Kidney epithelial cell (primary cell): ENCODE data around the gene EML4. TPM values are rescaled to one million over a fixed set of nuclear protein-coding genes. Genes with fewer than 3 reads are reported as not detected.

Source experiments
- DNase-seq: peaks from one replicate; pipeline ENCODE4 v3.0.0-alpha.2; 2010; ENCODE audit warnings: low read depth
- H3K27me3 ChIP-seq: 2 replicates; pipeline ENCODE4 v1.6.0; 2011; ENCODE audit warnings: low read length; ENCODE audit not compliant: control insufficient read depth, insufficient read depth
- H3K36me3 ChIP-seq: 2 replicates; pipeline ENCODE4 v1.5.1; 2011; ENCODE audit warnings: low read length; ENCODE audit not compliant: control insufficient read depth, insufficient read depth
- H3K4me3 ChIP-seq: 2 replicates; pipeline ENCODE4 v1.5.1; 2011; ENCODE audit warnings: low read depth, mild to moderate bottlenecking, control low read depth, low read length
- CTCF ChIP-seq: IDR thresholded peaks from 2 replicates; pipeline ENCODE4 v1.5.1; 2011; ENCODE audit warnings: mild to moderate bottlenecking, moderate library complexity, low read length, control low read depth, inconsistent platforms; ENCODE audit not compliant: insufficient read depth, poor library complexity, severe bottlenecking
- total RNA-seq: library from RNA; depleted of rRNA; stranded (reverse); fragments of >200 nt; gene quantifications from 2 replicates; pipeline ENCODE4 v1.2.3, GENCODE V29; 2015

Gene EML4
- total RNA-seq, 1 donor from 2014 or later: 33.8 TPM

GRCh38 chr2:42298996-42299754 is 130.0 kb downstream of the EML4 start:
- no peak for TF ChIP-seq CTCF
- no peak for DNase-seq
- Histone ChIP-seq H3K27me3 (no peaks in the 10 kb centered on the region), H3K36me3 (no peaks in the 10 kb centered on the region), H3K4me3 (no peak overlapping the region)

GRCh38 chr2:42300527-42300926 is 131.4 kb downstream of the EML4 start:
- Histone ChIP-seq H3K36me3 (no peaks in the 10 kb centered on the region), H3K27me3 (no peaks in the 10 kb centered on the region), H3K4me3 (no peak overlapping the region)
- DNase-seq: no peak
- TF ChIP-seq CTCF: no peak

DNA sequence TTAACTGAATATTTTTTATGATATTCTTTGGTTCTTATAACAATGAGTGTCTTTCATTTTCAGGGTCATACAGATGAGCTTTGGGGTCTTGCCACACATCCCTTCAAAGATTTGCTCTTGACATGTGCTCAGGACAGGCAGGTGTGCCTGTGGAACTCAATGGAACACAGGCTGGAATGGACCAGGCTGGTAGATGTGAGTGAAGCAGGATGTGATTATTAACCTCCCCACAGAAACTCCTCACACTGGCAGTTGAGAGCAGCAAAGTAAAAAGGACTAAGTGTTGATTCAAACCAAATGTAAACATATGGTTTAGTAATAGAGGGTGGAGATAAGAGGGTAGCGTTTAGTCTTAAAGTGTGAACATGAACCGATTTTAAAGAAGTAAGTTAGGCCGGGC is 134.1 kb downstream of the EML4 start:
- no peak for DNase-seq
- TF ChIP-seq CTCF: no peak
- no peak overlapping the region for H3K4me3 ChIP-seq
- no peaks in the 10 kb centered on the region for H3K36me3 ChIP-seq
- H3K27me3 ChIP-seq: no peaks in the 10 kb centered on the region

- TF ChIP-seq CTCF: no peak
- H3K4me3 ChIP-seq: no peak overlapping the region
- no peak for DNase-seq
These were observed 135.0 kb downstream of the EML4 start for GRCh38 chr2:42304059-42304713.

GRCh38 chr2:42307180-42307579 is 138.0 kb downstream of the EML4 start:
- Histone ChIP-seq H3K36me3 (no peaks in the 10 kb centered on the region), H3K27me3 (no peaks in the 10 kb centered on the region), H3K4me3 (no peak overlapping the region)
- no peak for DNase-seq
- TF ChIP-seq CTCF: no peak

More at GRCh38 chr2:42304059-42304713, 135.0 kb downstream of the EML4 start:
- no peaks in the 10 kb centered on the region for H3K36me3 ChIP-seq
- H3K27me3 ChIP-seq: no peaks in the 10 kb centered on the region
